Type B pancreatic cell (in vitro differentiated cells): Measurements from ENCODE around the gene DNAI2. TPM values are rescaled to one million over a fixed set of nuclear protein-coding genes. Genes with fewer than 3 reads are reported as not detected.

Experiments
- DNase-seq: peaks from one replicate; pipeline ENCODE4 v3.0.0; 2021; ENCODE audit warnings: mixed read lengths; ENCODE audit not compliant: unreplicated experiment; ENCODE audit errors: extremely low spot score
- H3K27ac Mint-ChIP-seq: 2 replicates; pipeline ENCODE4 v1.8.0; 2021; ENCODE audit warnings: mild to moderate bottlenecking, mixed read lengths
- H3K27me3 Mint-ChIP-seq: 2 replicates; pipeline ENCODE4 v1.8.0; 2021; ENCODE audit warnings: mixed read lengths
- H3K36me3 Mint-ChIP-seq: 2 replicates; pipeline ENCODE4 v1.8.0; 2021; ENCODE audit warnings: mixed read lengths
- H3K4me1 Mint-ChIP-seq: one replicate; pipeline ENCODE4 v1.8.0; 2021; ENCODE audit warnings: mixed read lengths; ENCODE audit not compliant: unreplicated experiment
- H3K4me3 Mint-ChIP-seq: 2 replicates; pipeline ENCODE4 v1.8.0; 2021; ENCODE audit warnings: mild to moderate bottlenecking, mixed read lengths
- H3K9me3 Mint-ChIP-seq: 2 replicates; pipeline ENCODE4 v1.8.0; 2021; ENCODE audit warnings: mixed read lengths
- CTCF ChIP-seq: fragments of 200-600 bp; sonication (generic); conservative IDR thresholded peaks from 2 replicates; pipeline ENCODE4 v1.5.0; 2021; ENCODE audit warnings: antibody characterized with exemption, mild to moderate bottlenecking
- total RNA-seq: library from RNA; stranded (reverse); gene quantifications from 2 replicates; pipeline ENCODE4 v1.2.1, GENCODE V29; 2021; ENCODE audit warnings: low replicate concordance

DNAI2 gene
- total RNA-seq, 1 donor from 2014 or later: 0.87 TPM

GRCh38 chr17:74362069-74362405 is 88.0 kb downstream of the DNAI2 start:
- H3K4me1 Mint-ChIP-seq: peaks cover 7% of the 10 kb centered on the region
- H3K4me3 Mint-ChIP-seq: no peak overlapping the region
- H3K9me3 Mint-ChIP-seq: no peaks in the 10 kb centered on the region
- TF ChIP-seq CTCF: no peak
- no peak overlapping the region for H3K27ac Mint-ChIP-seq
- peaks cover 27% of the 10 kb centered on the region for H3K27me3 Mint-ChIP-seq
- DNase-seq: no peak
- no peaks in the 10 kb centered on the region for H3K36me3 Mint-ChIP-seq

DNA sequence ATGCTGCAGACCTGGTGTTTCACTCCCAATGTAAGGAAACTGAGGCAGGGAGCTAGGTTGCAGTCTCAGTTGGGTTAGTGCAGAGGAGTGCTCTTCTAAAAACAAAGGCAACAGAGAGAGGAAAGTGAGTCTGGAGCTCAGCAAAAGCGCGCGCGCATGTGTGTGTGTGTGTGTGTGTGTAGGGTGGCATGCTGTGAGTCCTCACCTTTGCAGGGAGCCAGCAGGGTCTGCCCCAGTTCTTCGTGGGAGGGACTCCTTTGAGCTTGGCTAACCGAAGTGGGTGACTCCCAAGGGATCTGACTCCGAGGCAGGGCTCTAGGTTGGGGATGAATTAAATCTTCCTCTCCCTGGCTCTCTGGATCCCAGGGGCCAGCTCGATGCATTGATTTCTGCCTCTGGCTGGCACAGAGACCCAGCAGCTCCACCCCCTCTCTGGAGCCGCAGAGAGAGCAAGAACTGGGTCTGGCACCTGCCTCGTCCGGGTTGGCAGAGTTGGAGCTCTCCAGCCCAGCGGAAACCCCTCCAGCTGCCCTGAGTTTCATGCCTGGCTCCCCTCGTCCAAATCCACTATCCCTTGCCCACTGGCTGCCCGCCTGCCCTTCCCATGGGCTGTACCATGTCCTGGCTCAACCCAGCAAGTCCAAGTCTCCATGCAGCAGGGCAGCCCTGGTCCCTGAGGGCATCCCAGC is 88.9 kb downstream of the DNAI2 start:
- H3K4me3 Mint-ChIP-seq: peak overlapping the region; percentile 25
- no peaks in the 10 kb centered on the region for H3K36me3 Mint-ChIP-seq
- peaks cover 23% of the 10 kb centered on the region for H3K27me3 Mint-ChIP-seq
- TF ChIP-seq CTCF: no peak
- peaks cover 4% of the 10 kb centered on the region for H3K4me1 Mint-ChIP-seq
- no peak for DNase-seq
- H3K27ac Mint-ChIP-seq: no peak overlapping the region
- no peaks in the 10 kb centered on the region for H3K9me3 Mint-ChIP-seq

Other genes starting within 250 kb of the DNAI2 start
- 1,028 and 1,111 TPM in 2 replicates for gene RPL38, start 70.6 kb upstream of the DNAI2 start, total RNA-seq
- gene TTYH2, start 60.7 kb upstream of the DNAI2 start, total RNA-seq: 2.2 and 12.4 TPM in 2 replicates
- gene KIF19, start 52.0 kb downstream of the DNAI2 start, total RNA-seq: 2.0 and 2.9 TPM in 2 replicates
- 5.2 and 5.7 TPM in 2 replicates for gene BTBD17, start 87.6 kb downstream of the DNAI2 start, total RNA-seq
- gene GPR142, start 93.3 kb downstream of the DNAI2 start, total RNA-seq: 4.1 and 8.8 TPM in 2 replicates
- gene GPRC5C, start 157.9 kb downstream of the DNAI2 start, total RNA-seq: 52.0 and 64.3 TPM in 2 replicates
- 0.43 TPM in 1 of 2 replicates, not detected in the other for gene CD300A, start 192.4 kb downstream of the DNAI2 start, total RNA-seq